ENCODE measurements around the gene C2CD3.

C2CD3 gene

GRCh38 chr11:74021998-74022397 lies 148.8 kb downstream of the C2CD3 start:
- H3K27ac ChIP-seq: no peak overlapping the region
- no peak for TF ChIP-seq CTCF (conservative IDR thresholded peaks at IDR 0.05)

GRCh38 chr11:74020539-74020938 lies 150.3 kb downstream of the C2CD3 start:
- H3K27ac ChIP-seq: no peak overlapping the region
- TF ChIP-seq CTCF (conservative IDR thresholded peaks at IDR 0.05): no peak

GRCh38 chr11:74019860-74020259 lies 150.9 kb downstream of the C2CD3 start:
- no peak for TF ChIP-seq CTCF (conservative IDR thresholded peaks at IDR 0.05)
- H3K27ac ChIP-seq: no peak overlapping the region

- H3K27ac ChIP-seq: no peak overlapping the region
- TF ChIP-seq CTCF (conservative IDR thresholded peaks at IDR 0.05): no peak
Observed at GRCh38 chr11:74019104-74019738, 151.6 kb downstream of the C2CD3 start.

- H3K27ac ChIP-seq: no peak overlapping the region
Observed at GRCh38 chr11:74018331-74019005, 152.3 kb downstream of the C2CD3 start.

GRCh38 chr11:74017631-74018030 lies 153.2 kb downstream of the C2CD3 start:
- TF ChIP-seq CTCF (conservative IDR thresholded peaks at IDR 0.05): no peak
- H3K27ac ChIP-seq: no peak overlapping the region

More at GRCh38 chr11:74018331-74019005, 152.3 kb downstream of the C2CD3 start:
- no peak for TF ChIP-seq CTCF (conservative IDR thresholded peaks at IDR 0.05)

- TF ChIP-seq CTCF (conservative IDR thresholded peaks at IDR 0.05): no peak
- no peak overlapping the region for H3K27ac ChIP-seq
Observed at GRCh38 chr11:74015919-74016684, 154.7 kb downstream of the C2CD3 start.
